Tibial nerve (tissue), 4 donors: ENCODE results near the gene NEO1. TPM values are rescaled to one million over a fixed set of nuclear protein-coding genes. Genes with fewer than 3 reads are reported as not detected.

Experiments used
- DNase-seq, 2 donors: peaks; one replicate each; pipeline ENCODE4 v3.0.0-alpha.2; 2019; ENCODE audit warnings: low spot score in 2 of 2
- H3K27ac ChIP-seq, 4 donors: fragments of 200-600 bp; sonication (generic) in 3 of 4; one replicate each; pipeline ENCODE4 v1.5.1; 2017 to 2019; ENCODE audit warnings: mild to moderate bottlenecking in 1 of 4
- H3K27me3 ChIP-seq, 2 donors: fragments of 200-600 bp; sonication (generic) in 1 of 2; one replicate each; pipeline versions ENCODE4 v1.5.1 to v1.6.0; 2017 to 2019
- H3K36me3 ChIP-seq, 3 donors: fragments of 200-600 bp; sonication (generic); one replicate each; pipeline ENCODE4 v1.5.1; 2018 to 2019
- H3K4me1 ChIP-seq, 4 donors: fragments of 200-600 bp; sonication (generic) in 3 of 4; one replicate each; pipeline ENCODE4 v1.5.1; 2017 to 2019
- H3K4me3 ChIP-seq, 4 donors: fragments of 200-600 bp; sonication (generic) in 3 of 4; one replicate each; pipeline ENCODE4 v1.5.1; 2017 to 2019; ENCODE audit warnings: mild to moderate bottlenecking in 1 of 4, moderate library complexity in 1 of 4
- H3K9me3 ChIP-seq, 4 donors: fragments of 200-600 bp; sonication (generic) in 3 of 4; one replicate each; pipeline ENCODE4 v1.5.1; 2017 to 2019
- EP300 ChIP-seq, 2 donors: sonication (generic); formaldehyde crosslinking; IDR thresholded peaks; one replicate each; pipeline ENCODE4 v1.6.1; 2017; ENCODE audit warnings: antibody characterized with exemption in 2 of 2, mild to moderate bottlenecking in 1 of 2
- POLR2A ChIP-seq, 2 donors: fragments of 450-650 bp; IDR thresholded peaks; one replicate each; pipeline ENCODE4 v1.6.1; 2017; ENCODE audit warnings: antibody characterized with exemption in 2 of 2, mild to moderate bottlenecking in 2 of 2, moderate library complexity in 2 of 2
- WGBS, 2 donors: methylation state at CpG; one replicate each; pipeline ENCODE4 v1.1.5; 2018; 5-methylcytosine and 5-hydroxymethylcytosine counted together
- total RNA-seq, 4 donors: library from RNA; depleted of rRNA; stranded (reverse); fragments of >200 nt; gene quantifications; one replicate each; pipeline ENCODE4 v1.1.0, GENCODE V29; 2016
- TF ChIP-seq, protein P1 (sequence below), 5 experiments: fragments of 200-600 bp in 3 of 5; fragments of 450-650 bp in 2 of 5; sonication (generic) in 3 of 5; IDR thresholded peaks; one replicate each; pipeline ENCODE4 v1.5.1; 2016 to 2019; ENCODE audit warnings: antibody characterized with exemption in 5 of 5, mild to moderate bottlenecking in 3 of 5, moderate library complexity in 2 of 5

NEO1 gene
- total RNA-seq, 4 donors from 2014 or later, result 18.6 to 48.3 (median 41.4) TPM

DNA sequence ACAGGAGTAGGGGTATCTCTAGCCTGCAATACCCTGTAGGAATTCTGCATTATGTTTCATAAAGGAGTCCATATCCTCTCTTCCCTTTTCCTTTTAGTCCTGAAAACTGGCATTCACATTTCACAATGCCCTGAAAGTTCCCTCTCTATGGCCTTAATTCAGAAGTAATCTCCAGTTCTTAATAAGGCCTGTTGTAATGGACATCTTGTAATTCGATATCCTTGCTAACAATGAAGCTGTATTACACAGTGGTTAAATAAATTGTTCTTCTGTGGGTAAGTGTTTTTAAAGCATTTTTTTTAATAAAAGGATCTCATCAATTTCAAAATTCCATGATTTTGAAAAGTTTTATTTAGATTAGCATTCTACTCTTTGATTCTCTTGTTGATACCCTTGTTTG is 34.3 kb upstream of the NEO1 start:
- Histone ChIP-seq H3K4me1 (peaks cover 0 to 11% (median 0%) of the 10 kb centered on the region in 4 donors), H3K27ac (no peak overlapping the region), H3K9me3 (no peaks in the 10 kb centered on the region), H3K36me3 (no peaks in the 10 kb centered on the region), H3K4me3 (no peak overlapping the region), H3K27me3 (no peaks in the 10 kb centered on the region)
- TF ChIP-seq, protein P1, sequence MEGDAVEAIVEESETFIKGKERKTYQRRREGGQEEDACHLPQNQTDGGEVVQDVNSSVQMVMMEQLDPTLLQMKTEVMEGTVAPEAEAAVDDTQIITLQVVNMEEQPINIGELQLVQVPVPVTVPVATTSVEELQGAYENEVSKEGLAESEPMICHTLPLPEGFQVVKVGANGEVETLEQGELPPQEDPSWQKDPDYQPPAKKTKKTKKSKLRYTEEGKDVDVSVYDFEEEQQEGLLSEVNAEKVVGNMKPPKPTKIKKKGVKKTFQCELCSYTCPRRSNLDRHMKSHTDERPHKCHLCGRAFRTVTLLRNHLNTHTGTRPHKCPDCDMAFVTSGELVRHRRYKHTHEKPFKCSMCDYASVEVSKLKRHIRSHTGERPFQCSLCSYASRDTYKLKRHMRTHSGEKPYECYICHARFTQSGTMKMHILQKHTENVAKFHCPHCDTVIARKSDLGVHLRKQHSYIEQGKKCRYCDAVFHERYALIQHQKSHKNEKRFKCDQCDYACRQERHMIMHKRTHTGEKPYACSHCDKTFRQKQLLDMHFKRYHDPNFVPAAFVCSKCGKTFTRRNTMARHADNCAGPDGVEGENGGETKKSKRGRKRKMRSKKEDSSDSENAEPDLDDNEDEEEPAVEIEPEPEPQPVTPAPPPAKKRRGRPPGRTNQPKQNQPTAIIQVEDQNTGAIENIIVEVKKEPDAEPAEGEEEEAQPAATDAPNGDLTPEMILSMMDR (IDR thresholded peaks at IDR 0.05), result no peak
- TF ChIP-seq EP300 (IDR thresholded peaks at IDR 0.05) (no peak), POLR2A (IDR thresholded peaks at IDR 0.05) (no peak)
- 59 to 66% methylated on average over 1 of the region's 1 CpG for WGBS, 2 donors
- DNase-seq, result no peak

DNA sequence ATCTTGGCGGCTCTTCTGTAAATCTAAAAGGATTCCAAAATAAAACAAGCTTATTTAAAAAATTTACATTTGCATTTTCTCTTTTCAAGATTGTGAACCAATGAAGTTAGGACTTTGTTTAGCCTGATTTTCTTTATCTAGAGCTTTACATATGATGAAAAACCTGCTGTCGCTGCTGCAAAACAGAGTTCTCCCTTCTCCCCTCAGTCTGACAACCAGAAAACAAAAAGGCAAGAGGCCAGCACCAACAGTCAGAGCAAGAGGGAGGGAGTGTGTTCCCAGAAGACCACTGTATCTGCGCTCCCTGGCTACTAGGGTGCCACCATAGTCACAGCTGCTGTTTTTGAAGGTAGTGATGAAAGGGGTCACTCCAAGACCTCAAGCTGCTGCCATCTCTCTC is 33.1 kb upstream of the NEO1 start:
- Histone ChIP-seq H3K9me3 (no peaks in the 10 kb centered on the region), H3K27ac (no peak overlapping the region), H3K4me3 (no peak overlapping the region), H3K27me3 (peaks cover 0 to 2% of the 10 kb centered on the region in 2 donors), H3K4me1 (peaks cover 0 to 11% (median 0%) of the 10 kb centered on the region in 4 donors), H3K36me3 (no peaks in the 10 kb centered on the region)
- WGBS, 2 donors, result 93 to 94% methylated on average over 3 of the region's 3 CpGs
- TF ChIP-seq POLR2A (IDR thresholded peaks at IDR 0.05) (no peak), EP300 (IDR thresholded peaks at IDR 0.05) (no peak)
- TF ChIP-seq, protein P1 (IDR thresholded peaks at IDR 0.05), result no peak
- no peak for DNase-seq

DNA sequence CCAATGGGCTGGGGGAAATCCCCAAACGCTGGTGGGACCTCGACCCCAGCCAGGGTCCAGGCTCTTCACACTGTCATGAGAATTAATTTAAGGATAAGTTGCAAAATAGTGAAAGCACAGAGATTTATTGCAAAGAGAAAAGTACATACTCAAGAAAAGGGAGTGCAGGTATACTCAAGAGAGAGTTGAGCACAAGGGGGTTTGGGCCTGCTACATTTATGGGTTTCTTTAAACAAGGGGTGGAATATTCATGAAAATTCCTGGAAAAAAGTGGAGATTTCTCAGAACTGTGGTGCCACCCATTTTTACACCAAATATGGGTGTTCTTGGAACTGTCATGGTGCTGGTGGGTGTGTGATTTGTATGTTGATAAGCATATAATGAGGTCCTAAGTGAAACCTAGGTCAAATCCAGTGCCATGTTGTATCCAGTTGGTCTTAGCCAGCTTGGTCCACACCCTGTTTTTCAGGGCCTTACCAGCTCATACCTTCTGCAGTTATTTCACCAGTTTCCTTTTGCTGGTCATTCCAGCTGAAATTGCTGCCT is 32.6 kb upstream of the NEO1 start:
- H3K27me3 ChIP-seq, result peaks cover 0 to 3% of the 10 kb centered on the region in 2 donors
- no peak overlapping the region for H3K4me3 ChIP-seq
- DNase-seq, result no peak
- H3K36me3 ChIP-seq, result no peaks in the 10 kb centered on the region
- TF ChIP-seq, protein P1 (IDR thresholded peaks at IDR 0.05), result no peak
- 88 to 90% methylated on average over 2 of the region's 2 CpGs for WGBS, 2 donors
- H3K27ac ChIP-seq, result no peak overlapping the region
- H3K9me3 ChIP-seq, result no peaks in the 10 kb centered on the region
- H3K4me1 ChIP-seq, result peaks cover 0 to 11% (median 0%) of the 10 kb centered on the region in 4 donors

DNA sequence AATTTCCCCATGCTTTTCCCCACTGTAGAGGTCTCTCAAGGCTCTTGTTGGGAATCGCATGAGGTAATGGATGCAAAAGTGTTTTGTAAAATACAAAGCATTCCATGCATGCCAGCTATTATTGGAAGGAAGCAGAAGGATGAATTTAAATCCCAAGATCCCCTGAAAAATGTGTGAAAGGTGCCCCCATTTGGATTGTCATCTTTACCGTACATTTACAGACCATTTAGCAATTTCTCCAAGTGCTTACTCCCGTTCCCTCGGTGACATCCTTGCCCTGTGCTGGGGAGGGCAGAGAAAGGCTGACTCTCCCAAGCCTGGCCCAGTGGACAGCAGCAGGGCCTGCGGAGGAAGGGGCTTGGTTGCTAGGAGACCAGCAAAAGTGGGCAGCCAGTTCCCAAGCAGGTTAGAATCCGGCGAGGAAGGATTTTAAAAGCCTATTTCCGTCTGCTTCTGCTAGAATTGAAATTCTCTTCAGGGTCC is 31.1 kb upstream of the NEO1 start:
- TF ChIP-seq, protein P1 (IDR thresholded peaks at IDR 0.05), result no peak
- TF ChIP-seq EP300 (IDR thresholded peaks at IDR 0.05) (no peak), POLR2A (IDR thresholded peaks at IDR 0.05) (no peak)
- no peak overlapping the region for H3K4me3 ChIP-seq
- no peaks in the 10 kb centered on the region for H3K36me3 ChIP-seq
- no peak for DNase-seq
- no peaks in the 10 kb centered on the region for H3K9me3 ChIP-seq
- H3K27me3 ChIP-seq, result peaks cover 0 to 3% of the 10 kb centered on the region in 2 donors
- peaks cover 0 to 11% (median 0%) of the 10 kb centered on the region in 4 donors for H3K4me1 ChIP-seq
- 39 to 46% methylated on average over 8 of the region's 8 CpGs for WGBS, 2 donors
- H3K27ac ChIP-seq, result no peak overlapping the region

DNA sequence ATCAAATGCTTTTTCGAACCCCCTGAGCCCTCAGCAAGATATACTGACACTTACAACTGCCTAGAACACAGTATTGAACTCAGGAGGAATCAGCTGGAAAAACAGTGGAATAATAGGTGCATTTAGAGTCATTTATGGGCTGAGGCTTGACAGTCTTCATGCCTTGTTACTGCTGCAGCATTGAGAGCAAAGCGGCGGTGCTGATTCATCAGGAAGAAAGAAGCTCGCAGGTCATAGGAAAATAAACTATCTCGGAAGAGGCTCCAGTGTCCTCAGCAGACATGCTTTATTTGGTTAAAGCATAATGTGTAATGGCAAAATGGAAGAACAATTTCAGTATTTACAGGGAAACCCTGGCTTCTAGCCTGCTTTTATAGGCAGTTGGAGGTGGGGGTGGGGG is 30.1 kb upstream of the NEO1 start:
- no peak overlapping the region for H3K27ac ChIP-seq
- WGBS, 2 donors, result 38 to 51% methylated on average over 5 of the region's 5 CpGs
- no peak overlapping the region for H3K4me3 ChIP-seq
- H3K27me3 ChIP-seq, result peaks cover 0 to 3% of the 10 kb centered on the region in 2 donors
- H3K36me3 ChIP-seq, result no peaks in the 10 kb centered on the region
- TF ChIP-seq POLR2A (IDR thresholded peaks at IDR 0.05) (no peak), EP300 (IDR thresholded peaks at IDR 0.05) (no peak)
- TF ChIP-seq, protein P1 (IDR thresholded peaks at IDR 0.05), result no peak
- DNase-seq, result no peak
- H3K4me1 ChIP-seq, result peaks cover 0 to 11% (median 0%) of the 10 kb centered on the region in 4 donors
- no peaks in the 10 kb centered on the region for H3K9me3 ChIP-seq
